Measurements from ENCODE around the gene GABBR2.
A peak's percentile ranks its signal among the peaks of the same experiment; 100 is the strongest.

The GABBR2 gene

GRCh38 chr9:98708933-98709911 lies at the start of gene GABBR2:
Gene GABBR2 (minus strand): TSS chr9:98708935. CDS start chr9:98708737, 198 bp downstream.
- DNase-seq: peak in 21 of 58 donors; percentile 2 to 79 (median 37)

- no peak for DNase-seq
Observed at GRCh38 chr9:98755006-98755618, 46.4 kb upstream of the GABBR2 start.

GRCh38 chr9:98751210-98751609 lies 42.5 kb upstream of the GABBR2 start:
- DNase-seq: no peak

- DNase-seq: no peak
Observed at GRCh38 chr9:98750364-98751060, 41.8 kb upstream of the GABBR2 start.

- DNase-seq: no peak
Observed at GRCh38 chr9:98747476-98747875, 38.7 kb upstream of the GABBR2 start.

GRCh38 chr9:98745470-98745869 lies 36.7 kb upstream of the GABBR2 start:
- peak in 1 of 58 donors; percentile 13 for DNase-seq

GRCh38 chr9:98743818-98744611 lies 35.3 kb upstream of the GABBR2 start:
- no peak for DNase-seq

GRCh38 chr9:98743329-98743728 lies 34.6 kb upstream of the GABBR2 start:
- DNase-seq: no peak

- DNase-seq: no peak
Observed at GRCh38 chr9:98742325-98743280, 33.9 kb upstream of the GABBR2 start.

- DNase-seq: no peak
Observed at GRCh38 chr9:98740226-98740881, 31.6 kb upstream of the GABBR2 start.

- no peak for DNase-seq
Observed at GRCh38 chr9:98738741-98739140, 30.0 kb upstream of the GABBR2 start.

GRCh38 chr9:98736226-98736625 lies 27.5 kb upstream of the GABBR2 start:
- DNase-seq: no peak

- no peak for DNase-seq
Observed at GRCh38 chr9:98732801-98733200, 24.1 kb upstream of the GABBR2 start.

- DNase-seq: no peak
Observed at GRCh38 chr9:98732091-98732490, 23.4 kb upstream of the GABBR2 start.

GRCh38 chr9:98730871-98731270 lies 22.1 kb upstream of the GABBR2 start:
- no peak for DNase-seq

GRCh38 chr9:98728500-98728899 lies 19.8 kb upstream of the GABBR2 start:
- no peak for DNase-seq

GRCh38 chr9:98727428-98727827 lies 18.7 kb upstream of the GABBR2 start:
- no peak for DNase-seq

GRCh38 chr9:98726735-98727134 lies 18.0 kb upstream of the GABBR2 start:
- DNase-seq: peak in 24 of 58 donors; percentile 2 to 78 (median 27)

Data from anterior cingulate cortex (tissue), 58 donors.